HepG2 (cell line): Measurements from ENCODE around the gene SEBOX. TPM values are rescaled to one million over a fixed set of nuclear protein-coding genes. Genes with fewer than 3 reads are reported as not detected.

Source experiments
- ARID5B ChIP-seq: IDR thresholded peaks from 2 replicates; pipeline ENCODE4 v1.4.0; 2020; ENCODE audit warnings: mild to moderate bottlenecking, missing genetic modification reagents
- ARNT ChIP-seq: fragments of 450-650 bp; IDR thresholded peaks from 2 replicates; pipeline ENCODE4 v1.6.1; 2017
- ELF1 ChIP-seq: sonication (generic); formaldehyde crosslinking; IDR thresholded peaks from 2 replicates; pipeline ENCODE4 v1.4.0; 2020; ENCODE audit warnings: missing genetic modification reagents
- ETS1 ChIP-seq: sonication (generic); formaldehyde crosslinking; IDR thresholded peaks from 2 replicates; pipeline ENCODE4 v1.4.0; 2020; ENCODE audit warnings: missing genetic modification reagents
- LCORL ChIP-seq, 2 experiments: fragments of 450-650 bp in 1 of 2; sonication (generic) in 1 of 2; formaldehyde crosslinking in 1 of 2; IDR thresholded peaks; 2 replicates each; pipeline versions ENCODE4 v1.5.0 to v1.6.1; 2017 to 2020; ENCODE audit warnings: antibody characterized with exemption in 1 of 2, missing genetic modification reagents in 1 of 2
- SRSF1 ChIP-seq: fragments of 200-400 bp; formaldehyde crosslinking; optimal IDR thresholded peaks from 2 replicates; pipeline ENCODE3; 2017; ENCODE audit warnings: mild to moderate bottlenecking, low read depth, low read length, moderate library complexity
- TEAD3 ChIP-seq: optimal IDR thresholded peaks from 2 replicates; pipeline ENCODE3; 2016; ENCODE audit warnings: borderline replicate concordance
- TERF1 ChIP-seq: sonication (generic); formaldehyde crosslinking; IDR thresholded peaks from 2 replicates; pipeline ENCODE4 v1.8.0; 2022; ENCODE audit warnings: mild to moderate bottlenecking, missing genetic modification reagents, moderate library complexity
- TRIM22 ChIP-seq: fragments of 450-650 bp; IDR thresholded peaks from 2 replicates; pipeline ENCODE4 v1.6.1; 2017
- ZBTB21 ChIP-seq: sonication (generic); formaldehyde crosslinking; IDR thresholded peaks from 2 replicates; pipeline ENCODE4 v1.4.0; 2020; ENCODE audit warnings: missing genetic modification reagents
- ZMAT3 ChIP-seq: sonication (generic); formaldehyde crosslinking; conservative IDR thresholded peaks from 2 replicates; pipeline ENCODE4 v1.7.0; 2021; ENCODE audit warnings: missing genetic modification reagents
- ZNF224 ChIP-seq: sonication (generic); formaldehyde crosslinking; IDR thresholded peaks from 2 replicates; pipeline ENCODE4 v1.5.0; 2020; ENCODE audit warnings: mild to moderate bottlenecking, missing genetic modification reagents
- ZNF432 ChIP-seq: sonication (generic); formaldehyde crosslinking; IDR thresholded peaks from 2 replicates; pipeline ENCODE4 v1.5.0; 2020; ENCODE audit warnings: missing genetic modification reagents, mild to moderate bottlenecking, borderline replicate concordance
- ZNF503 ChIP-seq: sonication (generic); formaldehyde crosslinking; IDR thresholded peaks from 2 replicates; pipeline ENCODE4 v1.4.0; 2020; ENCODE audit warnings: missing genetic modification reagents
- polyA plus RNA-seq, 8 experiments: library from polyadenylated mRNA; depleted of rRNA in 3 of 8; stranded (reverse) in 7 of 8; unstranded in 1 of 8; fragments of >200 nt; fragmentation: Illumina TruSeq in 4 of 8; extraction: Trizol in 4 of 8; gene quantifications; 2 replicates each; pipeline versions ENCODE4 v1.2.1 to v1.2.3, GENCODE V29; 2011 to 2016; ENCODE audit warnings: low read depth in 4 of 8, missing spikeins in 1 of 8, mixed read lengths in 1 of 8; ENCODE audit not compliant: insufficient read depth in 1 of 8
- total RNA-seq, 5 experiments: library from RNA; depleted of rRNA; stranded (reverse); fragments of >200 nt; fragmentation: Illumina TruSeq; extraction: Trizol; gene quantifications; 2 replicates each; pipeline ENCODE4 v1.2.3, GENCODE V29; 2016; ENCODE audit warnings: low read depth in 1 of 5

SEBOX gene
- total and polyA plus RNA-seq, 2 of the 13 experiments (the other 11 are each of a cell fraction or from before 2014, with no cell fraction given) = not detected

- TF ChIP-seq TERF1 = no peak
- no peak for TF ChIP-seq ZNF432 (CRISPR knock-in tag)
- peak; percentile 90 for TF ChIP-seq ARID5B (CRISPR knock-in tag)
- peak; percentile 90 for TF ChIP-seq ZNF503 (CRISPR knock-in tag)
- peak; percentile 79 for TF ChIP-seq TEAD3 (CRISPR knock-in tag)
- TF ChIP-seq TRIM22 = no peak
- TF ChIP-seq ELF1 (CRISPR knock-in tag) = peak; percentile 25; the same call in 1 of the 2 replicates
- no peak for TF ChIP-seq ZNF224
- TF ChIP-seq ETS1 (CRISPR knock-in tag) = no peak
- TF ChIP-seq SRSF1 = peak; percentile 8
- peak; percentile 60; the same call in 1 of the 2 replicates for TF ChIP-seq ZMAT3 (CRISPR knock-in tag)
- TF ChIP-seq LCORL (IDR thresholded peaks at IDR 0.05) = 0 out of 2 replicates have a peak, but pooled peaks have one; percentile 19
- peak; percentile 98 for TF ChIP-seq LCORL (CRISPR knock-in tag; IDR thresholded peaks at IDR 0.05)
- 0 out of 2 replicates have a peak, but pooled peaks have one; percentile 30 for TF ChIP-seq ZBTB21 (CRISPR knock-in tag)
- TF ChIP-seq ARNT = no peak
Measured at GRCh38 chr17:28368306-28368831, 3.4 kb upstream of the SEBOX start (continued).
